PC-3 (cell line): Measurements from ENCODE around the gene STRADA. TPM values are rescaled to one million over a fixed set of nuclear protein-coding genes. Genes with fewer than 3 reads are reported as not detected.

Experiments used
- ATAC-seq: fragments of 200-7000 bp; cut with Tn5 transposase; 2 replicates; pipeline ENCODE4 v1.9.1; 2020; ENCODE audit warnings: mild to moderate bottlenecking, moderate library complexity
- BruUV-seq: library from RNA; stranded (reverse); fragments of 400-500 nt; replicated peaks from 2 replicates; lab custom pipeline; 2021; lab: Mats Ljungman, UMichigan
- CTCF ChIA-PET: fragments of 300-600 bp; sonication (Branson Sonifier 250); formaldehyde crosslinking; loops from one replicate; lab custom pipeline; 2022; ENCODE audit warnings: antibody characterized with exemption; lab: Charles Lee
- POLR2A ChIA-PET: fragments of 300-600 bp; sonication (Branson Sonifier 250); formaldehyde crosslinking; loops from one replicate; lab custom pipeline; 2022; ENCODE audit warnings: antibody characterized with exemption; ENCODE audit not compliant: unreplicated experiment; lab: Charles Lee
- DNase-seq: peaks from one replicate; pipeline ENCODE4 v3.0.0-alpha.2; 2015
- H2AFZ ChIP-seq: fragments of 300-600 bp; sonication (generic); 2 replicates; pipeline ENCODE4 v1.6.0; 2016; ENCODE audit warnings: antibody characterized with exemption, low read length
- H3F3A ChIP-seq: fragments of 300-600 bp; sonication (generic); one replicate; pipeline ENCODE4 v1.6.0; 2017; ENCODE audit warnings: antibody characterized with exemption, low read length, control low read depth, mild to moderate bottlenecking; ENCODE audit not compliant: unreplicated experiment
- H3K27ac ChIP-seq: fragments of 300-600 bp; sonication (generic); 2 replicates; pipeline ENCODE4 v1.5.1; 2016; ENCODE audit warnings: mild to moderate bottlenecking, low read length
- H3K27me3 ChIP-seq: fragments of 300-600 bp; sonication (generic); 2 replicates; pipeline ENCODE4 v1.6.1; 2016; ENCODE audit warnings: low read length, mixed read lengths
- H3K36me3 ChIP-seq: fragments of 300-600 bp; sonication (generic); 2 replicates; pipeline ENCODE4 v1.6.1; 2016; ENCODE audit warnings: low read depth, mixed run types, low read length, mixed read lengths
- H3K4me1 ChIP-seq: fragments of 300-600 bp; sonication (generic); 2 replicates; pipeline ENCODE4 v1.5.1; 2016; ENCODE audit warnings: low read length; ENCODE audit not compliant: insufficient read depth
- H3K4me2 ChIP-seq: fragments of 300-600 bp; sonication (generic); 2 replicates; pipeline ENCODE4 v1.6.0; 2016; ENCODE audit warnings: low read length
- H3K4me3 ChIP-seq: fragments of 300-600 bp; sonication (generic); 2 replicates; pipeline ENCODE4 v1.5.1; 2016; ENCODE audit warnings: mild to moderate bottlenecking, low read length, mixed read lengths
- H3K79me2 ChIP-seq: fragments of 300-600 bp; sonication (generic); 2 replicates; pipeline ENCODE4 v1.6.1; 2017; ENCODE audit warnings: low read length, mixed read lengths
- H3K9ac ChIP-seq: fragments of 300-600 bp; sonication (generic); 2 replicates; pipeline ENCODE4 v1.6.0; 2016; ENCODE audit warnings: mild to moderate bottlenecking, low read length
- H3K9me2 ChIP-seq: fragments of 300-600 bp; sonication (generic); replicated peaks from 2 replicates; pipeline ENCODE4 v1.6.1; 2016; ENCODE audit warnings: mixed run types, low read length, mixed read lengths
- H3K9me3 ChIP-seq: fragments of 300-600 bp; sonication (generic); 2 replicates; pipeline ENCODE4 v1.6.1; 2016; ENCODE audit warnings: low read length, mixed read lengths
- H4K20me1 ChIP-seq: fragments of 300-600 bp; sonication (generic); 2 replicates; pipeline ENCODE4 v1.6.1; 2016; ENCODE audit warnings: low read length, mixed read lengths
- EZH2 ChIP-seq: fragments of 300-600 bp; sonication (generic); IDR thresholded peaks from one replicate; pipeline ENCODE4 v1.6.1; 2017; ENCODE audit warnings: antibody characterized with exemption, mild to moderate bottlenecking, low read length; ENCODE audit not compliant: unreplicated experiment
- EZH2phosphoT487 ChIP-seq: fragments of 300-600 bp; sonication (generic); IDR thresholded peaks from 2 replicates; pipeline ENCODE4 v1.6.1; 2018; ENCODE audit warnings: mild to moderate bottlenecking, antibody characterized with exemption, low read length, borderline replicate concordance
- intact Hi-C: fragments of 100-400 bp; cut with micrococcal nuclease; formaldehyde crosslinking; loops from 2 replicates; pipeline ENCODE4 v1.9.0; 2023
- total RNA-seq: library from RNA; depleted of rRNA; stranded (reverse); fragments of >200 nt; gene quantifications from 2 replicates; pipeline ENCODE4 v1.2.3, GENCODE V29; 2014
- TF ChIP-seq, protein P1 (sequence below): fragments of 300-600 bp; sonication (generic); conservative IDR thresholded peaks from 2 replicates; pipeline ENCODE4 v1.5.1; 2017; ENCODE audit warnings: antibody characterized with exemption, low read depth, mild to moderate bottlenecking, low read length

STRADA gene
- total RNA-seq, 1 experiment from 2014 or later, result 17.9 TPM

GRCh38 chr17:63688396-63689020, 53.1 kb downstream of the STRADA start:
- intact Hi-C loops, result no loop called here
- Histone ChIP-seq H3K27ac (no peak overlapping the region), H3K4me1 (no peaks in the 10 kb centered on the region), H2AFZ (no peak overlapping the region), H3K4me2 (no peak overlapping the region), H3K79me2 (no peaks in the 10 kb centered on the region), H3K9me3 (no peaks in the 10 kb centered on the region), H3K9ac (no peak overlapping the region), H3K4me3 (no peak overlapping the region), H3F3A (no peaks in the 10 kb centered on the region), H3K9me2 (no peaks in the 10 kb centered on the region), H4K20me1 (no peaks in the 10 kb centered on the region), H3K36me3 (peaks cover 8% of the 10 kb centered on the region; the same call in 1 of the 2 replicates), H3K27me3 (no peaks in the 10 kb centered on the region)
- CTCF ChIA-PET, result no interaction called here
- ATAC-seq (no peak), DNase-seq (no peak)
- no TSS peak for BruUV-seq
- POLR2A ChIA-PET, result interaction anchor here (0.6 to 0.7 kb wide), 2 partner anchors 91 to 354 kb away, joined by 3 read pairs; no protein-coding TSS in a partner anchor
- TF ChIP-seq EZH2phosphoT487 (no peak), EZH2 (no peak)
- TF ChIP-seq, protein P1, sequence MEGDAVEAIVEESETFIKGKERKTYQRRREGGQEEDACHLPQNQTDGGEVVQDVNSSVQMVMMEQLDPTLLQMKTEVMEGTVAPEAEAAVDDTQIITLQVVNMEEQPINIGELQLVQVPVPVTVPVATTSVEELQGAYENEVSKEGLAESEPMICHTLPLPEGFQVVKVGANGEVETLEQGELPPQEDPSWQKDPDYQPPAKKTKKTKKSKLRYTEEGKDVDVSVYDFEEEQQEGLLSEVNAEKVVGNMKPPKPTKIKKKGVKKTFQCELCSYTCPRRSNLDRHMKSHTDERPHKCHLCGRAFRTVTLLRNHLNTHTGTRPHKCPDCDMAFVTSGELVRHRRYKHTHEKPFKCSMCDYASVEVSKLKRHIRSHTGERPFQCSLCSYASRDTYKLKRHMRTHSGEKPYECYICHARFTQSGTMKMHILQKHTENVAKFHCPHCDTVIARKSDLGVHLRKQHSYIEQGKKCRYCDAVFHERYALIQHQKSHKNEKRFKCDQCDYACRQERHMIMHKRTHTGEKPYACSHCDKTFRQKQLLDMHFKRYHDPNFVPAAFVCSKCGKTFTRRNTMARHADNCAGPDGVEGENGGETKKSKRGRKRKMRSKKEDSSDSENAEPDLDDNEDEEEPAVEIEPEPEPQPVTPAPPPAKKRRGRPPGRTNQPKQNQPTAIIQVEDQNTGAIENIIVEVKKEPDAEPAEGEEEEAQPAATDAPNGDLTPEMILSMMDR, result no peak

GRCh38 chr17:63686138-63686685, 55.4 kb downstream of the STRADA start:
- TF ChIP-seq EZH2 (no peak), EZH2phosphoT487 (no peak)
- TF ChIP-seq, protein P1, result no peak
- Histone ChIP-seq H3K4me3 (no peak overlapping the region), H3K4me1 (no peaks in the 10 kb centered on the region), H3K9ac (no peak overlapping the region), H4K20me1 (no peaks in the 10 kb centered on the region), H3K4me2 (no peak overlapping the region), H2AFZ (no peak overlapping the region), H3K9me2 (no peaks in the 10 kb centered on the region), H3F3A (no peaks in the 10 kb centered on the region), H3K36me3 (peaks cover 3% of the 10 kb centered on the region; the same call in 1 of the 2 replicates), H3K27ac (no peak overlapping the region), H3K27me3 (no peaks in the 10 kb centered on the region), H3K9me3 (no peaks in the 10 kb centered on the region), H3K79me2 (no peaks in the 10 kb centered on the region)
- ChIA-PET CTCF (interaction anchor here (0.6 kb wide), 1 partner anchor 163 kb away, joined by 3 read pairs; no protein-coding TSS in a partner anchor), POLR2A (no interaction called here)
- BruUV-seq, result TSS peak; percentile 16
- DNase-seq (no peak), ATAC-seq (no peak)
- intact Hi-C loops, result no loop called here

- Histone ChIP-seq H3F3A (no peaks in the 10 kb centered on the region), H3K27me3 (no peaks in the 10 kb centered on the region), H3K4me1 (no peaks in the 10 kb centered on the region), H2AFZ (no peak overlapping the region), H3K4me3 (no peak overlapping the region), H3K27ac (no peak overlapping the region), H3K79me2 (no peaks in the 10 kb centered on the region), H3K36me3 (peaks cover 3% of the 10 kb centered on the region; the same call in 1 of the 2 replicates), H3K9me2 (no peaks in the 10 kb centered on the region), H3K4me2 (no peak overlapping the region), H3K9me3 (no peaks in the 10 kb centered on the region), H4K20me1 (no peaks in the 10 kb centered on the region), H3K9ac (no peak overlapping the region)
- TF ChIP-seq EZH2 (no peak), EZH2phosphoT487 (no peak)
- TF ChIP-seq, protein P1, result no peak
- intact Hi-C loops, result no loop called here
- no TSS peak for BruUV-seq
- ATAC-seq, result no peak
- no peak for DNase-seq
- ChIA-PET CTCF (interaction anchor here (0.6 kb wide), 1 partner anchor 163 kb away, joined by 3 read pairs; no protein-coding TSS in a partner anchor), POLR2A (no interaction called here)
Observed at GRCh38 chr17:63685578-63685977, 56.0 kb downstream of the STRADA start.
